HCT116 (cell line): ENCODE measurements around the gene TMEM119. TPM values are rescaled to one million over a fixed set of nuclear protein-coding genes. Genes with fewer than 3 reads are reported as not detected.
A peak's percentile ranks its signal among the peaks of the same experiment; 100 is the strongest.

Experiments used
- ATAC-seq: fragments of 200-7000 bp; cut with Tn5 transposase; 2 replicates; pipeline ENCODE4 v1.9.1; 2020; ENCODE audit warnings: mild to moderate bottlenecking, moderate library complexity
- BruUV-seq: library from RNA; stranded (reverse); fragments of 400-500 nt; replicated peaks from 2 replicates; lab custom pipeline; 2021; lab: Mats Ljungman, UMichigan
- CTCF ChIA-PET: fragments of 300-600 bp; sonication (Branson Sonifier 250); formaldehyde crosslinking; loops from one replicate; lab custom pipeline; 2021; ENCODE audit warnings: antibody characterized with exemption; lab: Charles Lee
- POLR2A ChIA-PET: fragments of 300-600, 350-600 bp; sonication (Branson Sonifier 250); formaldehyde crosslinking; loops from one replicate; lab custom pipeline; 2021; ENCODE audit warnings: antibody characterized with exemption; lab: Charles Lee
- RAD21 ChIA-PET, 2 experiments: fragments of 300-600 bp; sonication (Branson Sonifier 250); formaldehyde crosslinking; loops; one replicate each; lab custom pipeline; 2023; ENCODE audit warnings: low total read pairs in 2 of 2; ENCODE audit not compliant: uncharacterized antibody in 2 of 2, unreplicated experiment in 2 of 2, low non-redundant PET in 1 of 2; lab: Charles Lee
- DNase-seq: peaks from one replicate; pipeline ENCODE4 v3.0.0-alpha.2; 2010; ENCODE audit warnings: low read depth, low spot score
- H2AFZ ChIP-seq: fragments of 200-600 bp; shearing (Covaris generic), sonication (generic); 2 replicates; pipeline ENCODE4 v1.6.1; 2017; ENCODE audit warnings: low read depth, mixed run types, mixed read lengths, antibody characterized with exemption, low read length; ENCODE audit not compliant: poor library complexity, severe bottlenecking
- H3K27ac ChIP-seq: 2 replicates; pipeline ENCODE4 v1.5.1; 2012; ENCODE audit warnings: low read depth, low read length
- H3K27me3 ChIP-seq: fragments of 200-600 bp; sonication (generic); 2 replicates; pipeline ENCODE4 v1.6.1; 2016; ENCODE audit warnings: mixed run types, low read length, mixed read lengths; ENCODE audit not compliant: insufficient read depth
- H3K36me3 ChIP-seq, 2 experiments: fragments of 200-500 bp in 1 of 2; fragments of 200-600 bp in 1 of 2; sonication (Bioruptor generic) in 1 of 2; sonication (generic) in 1 of 2; 2 replicates each; pipeline versions ENCODE4 v1.5.1 to v1.6.1; 2014 to 2016; ENCODE audit warnings: low read length in 2 of 2, inconsistent platforms in 1 of 2, mixed read lengths in 1 of 2, mixed run types in 1 of 2; ENCODE audit not compliant: insufficient read depth in 2 of 2, control insufficient read depth in 1 of 2
- H3K4me1 ChIP-seq, 2 experiments: fragments of 200-600 bp in 1 of 2; sonication (generic) in 1 of 2; 2 replicates each; pipeline versions ENCODE4 v1.5.1 to v1.6.1; 2012 to 2017; ENCODE audit warnings: low read length in 2 of 2, inconsistent platforms in 1 of 2, mild to moderate bottlenecking in 1 of 2, mixed read lengths in 1 of 2, mixed run types in 1 of 2, moderate library complexity in 1 of 2; ENCODE audit not compliant: insufficient read depth in 2 of 2, control insufficient read depth in 1 of 2
- H3K4me2 ChIP-seq: fragments of 200-600 bp; sonication (generic); 2 replicates; pipeline ENCODE4 v1.6.1; 2017; ENCODE audit warnings: mixed run types, low read length, mixed read lengths
- H3K4me3 ChIP-seq, 2 experiments: fragments of 200-600 bp in 1 of 2; sonication (generic) in 1 of 2; replicated peaks in 1 of 2; 2 replicates each; pipeline ENCODE4 v1.5.1; 2011 to 2016; ENCODE audit warnings: low read length in 2 of 2, control low read depth in 1 of 2, low read depth in 1 of 2, mild to moderate bottlenecking in 1 of 2, mixed read lengths in 1 of 2, mixed run types in 1 of 2
- H3K79me2 ChIP-seq: fragments of 200-600 bp; sonication (generic); 2 replicates; pipeline ENCODE4 v1.6.1; 2017; ENCODE audit warnings: mild to moderate bottlenecking, mixed run types, low read length, moderate library complexity, mixed read lengths; ENCODE audit not compliant: insufficient read depth
- H3K9ac ChIP-seq: fragments of 200-600 bp; sonication (generic); 2 replicates; pipeline ENCODE4 v1.6.1; 2016; ENCODE audit warnings: low read length, mixed read lengths
- H3K9me2 ChIP-seq: fragments of 200-600 bp; sonication (generic), shearing (Covaris generic); 2 replicates; pipeline ENCODE4 v1.6.1; 2017; ENCODE audit warnings: mixed run types, mild to moderate bottlenecking, moderate library complexity; ENCODE audit not compliant: insufficient read depth
- H3K9me3 ChIP-seq, 2 experiments: fragments of 200-500 bp in 1 of 2; fragments of 200-600 bp in 1 of 2; sonication (Bioruptor generic) in 1 of 2; sonication (generic) in 1 of 2; 2 replicates each; pipeline ENCODE4 v1.6.1; 2014 to 2017; ENCODE audit warnings: low read length in 2 of 2, mixed read lengths in 2 of 2, inconsistent platforms in 1 of 2, low read depth in 1 of 2, mild to moderate bottlenecking in 1 of 2, mixed run types in 1 of 2, moderate library complexity in 1 of 2; ENCODE audit not compliant: control insufficient read depth in 1 of 2, insufficient read depth in 1 of 2
- H4K20me1 ChIP-seq: fragments of 200-600 bp; sonication (generic), shearing (Covaris generic); 2 replicates; pipeline ENCODE4 v1.6.1; 2017; ENCODE audit warnings: mixed run types, mild to moderate bottlenecking, moderate library complexity; ENCODE audit not compliant: insufficient read depth
- CEBPB ChIP-seq: IDR thresholded peaks from 2 replicates; pipeline ENCODE4 v1.6.1; 2012; ENCODE audit warnings: low read depth
- CTCF ChIP-seq, 3 experiments: fragments of 200-600 bp in 1 of 3; sonication (generic) in 1 of 3; IDR thresholded peaks in 2 of 3; conservative IDR thresholded peaks in 1 of 3; 2 replicates each; pipeline ENCODE4 v1.5.1; 2012 to 2017; ENCODE audit warnings: low read depth in 2 of 3, low read length in 2 of 3, antibody characterized with exemption in 1 of 3, borderline replicate concordance in 1 of 3, control low read depth in 1 of 3, mild to moderate bottlenecking in 1 of 3, mixed read lengths in 1 of 3, mixed run types in 1 of 3, moderate library complexity in 1 of 3; ENCODE audit not compliant: insufficient read depth in 1 of 3
- intact Hi-C: fragments of 100-400 bp; cut with micrococcal nuclease; formaldehyde crosslinking; loops from 2 replicates; pipeline ENCODE4 v1.10.0; 2022
- total RNA-seq: library from RNA; stranded (reverse); gene quantifications from one replicate; pipeline ENCODE4 v1.2.1, GENCODE V29; 2021; ENCODE audit not compliant: unreplicated experiment
- TF ChIP-seq, protein P1 (sequence below): IDR thresholded peaks from 2 replicates; pipeline ENCODE4 v1.6.1; 2012

The TMEM119 gene
- total RNA-seq, 1 experiment from 2014 or later, result not detected

DNA sequence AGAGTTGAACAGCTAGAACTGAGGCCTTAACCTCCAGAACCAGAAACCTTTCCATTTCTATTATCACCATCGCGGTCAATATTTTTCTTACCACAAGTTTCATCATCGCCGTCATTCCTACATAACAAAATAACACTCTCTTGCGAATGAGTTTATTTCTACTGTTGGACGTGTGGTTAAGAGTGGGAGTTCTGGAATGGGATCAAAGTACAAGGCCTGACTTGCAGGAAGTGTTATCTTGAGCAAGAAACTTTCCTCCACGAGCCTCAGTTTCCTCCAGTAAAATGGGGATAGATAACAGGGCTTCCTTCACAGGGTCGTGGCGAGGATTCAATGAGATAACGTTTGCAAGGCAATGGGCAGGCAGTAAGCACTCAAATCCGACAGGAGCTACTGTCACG lies 37.6 kb downstream of the TMEM119 start (continued):
- TF ChIP-seq, protein P1, sequence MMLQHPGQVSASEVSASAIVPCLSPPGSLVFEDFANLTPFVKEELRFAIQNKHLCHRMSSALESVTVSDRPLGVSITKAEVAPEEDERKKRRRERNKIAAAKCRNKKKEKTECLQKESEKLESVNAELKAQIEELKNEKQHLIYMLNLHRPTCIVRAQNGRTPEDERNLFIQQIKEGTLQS, result no peak
- TF ChIP-seq, all 23 proteins: peak for 0

GRCh38 chr12:108559748-108560147 lies 38.1 kb downstream of the TMEM119 start:
- H3K27ac ChIP-seq, result no peak overlapping the region
- TF ChIP-seq CTCF (IDR thresholded peaks at IDR 0.05 in 2 of 3, conservative IDR thresholded peaks at IDR 0.05 in 1 of 3; ENCODE audit: borderline replicate concordance in 1 of 3, insufficient read depth in 1 of 3, low read depth in 2 of 3, low read length in 2 of 3) (peak in 2 of 3 experiments; percentile 18 to 19; a peak in 2 of 6 replicates), CEBPB (no peak)
- TF ChIP-seq, all 23 proteins: peak for 1
- Histone ChIP-seq H3K9me2 (no peaks in the 10 kb centered on the region), H3K9me3 (no peaks in the 10 kb centered on the region), H3K79me2 (peaks cover 83% of the 10 kb centered on the region), H3K4me1 (peaks cover 16 to 31% of the 10 kb centered on the region in 2 experiments; a peak in 3 of 4 replicates), H4K20me1 (no peaks in the 10 kb centered on the region; the same call in 1 of the 2 replicates), H3K9ac (peak overlapping the region; percentile 97), H3K36me3 (peaks cover 7 to 22% of the 10 kb centered on the region in 2 experiments; a peak in 3 of 4 replicates), H3K4me3 (peak overlapping the region; percentile 75 to 85), H3K4me2 (peak overlapping the region; percentile 93), H2AFZ (no peak overlapping the region), H3K27me3 (no peaks in the 10 kb centered on the region)
- intact Hi-C loops, result loop anchor here (5.0 to 10.0 kb wide), 2 partner anchors 275 to 828 kb away; no protein-coding TSS in a partner anchor
- no peak for DNase-seq
- BruUV-seq, result no TSS peak
- ChIA-PET POLR2A (no interaction called here), CTCF (no interaction called here), RAD21 (no interaction called here)
- ATAC-seq, result no peak
